Measurements from ENCODE around the gene AKT3. TPM values are rescaled to one million over a fixed set of nuclear protein-coding genes. Genes with fewer than 3 reads are reported as not detected.

AKT3 gene
- total RNA-seq, 1 donor from 2014 or later, result 110 TPM

DNA sequence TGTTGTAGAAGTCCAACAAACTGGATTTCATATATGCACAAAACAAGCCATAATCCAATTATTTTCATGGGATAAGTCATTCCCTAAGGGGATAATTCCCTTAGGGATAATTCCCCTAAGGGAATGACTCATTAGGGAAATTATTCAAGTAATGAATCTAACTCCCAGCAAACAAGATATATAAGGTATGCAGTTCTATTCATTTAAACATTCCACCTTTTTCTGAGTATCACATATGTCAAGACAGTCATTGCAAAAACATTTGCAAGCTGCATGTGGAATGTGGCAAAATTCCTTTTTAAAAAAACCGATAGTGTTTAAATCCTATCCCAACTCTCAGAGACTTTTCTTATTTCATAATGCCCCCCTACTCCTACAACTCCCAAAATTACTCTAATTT lies 131.2 kb downstream of the AKT3 start:
- no peaks in the 10 kb centered on the region for H3K9me3 Mint-ChIP-seq
- TF ChIP-seq CTCF (IDR thresholded peaks at IDR 0.05; ENCODE audit: unreplicated experiment), result no peak
- no peaks in the 10 kb centered on the region for H3K27me3 Mint-ChIP-seq (ENCODE audit: low read depth)
- no peaks in the 10 kb centered on the region for H3K36me3 Mint-ChIP-seq
- DNase-seq (ENCODE audit: low spot score in 2 of 2, unreplicated experiment in 2 of 2), result no peak
- H3K4me3 Mint-ChIP-seq, result no peak overlapping the region
- H3K27ac Mint-ChIP-seq, result peak overlapping the region; percentile 94
- H3K4me1 Mint-ChIP-seq, result peaks cover 50% of the 10 kb centered on the region

DNA sequence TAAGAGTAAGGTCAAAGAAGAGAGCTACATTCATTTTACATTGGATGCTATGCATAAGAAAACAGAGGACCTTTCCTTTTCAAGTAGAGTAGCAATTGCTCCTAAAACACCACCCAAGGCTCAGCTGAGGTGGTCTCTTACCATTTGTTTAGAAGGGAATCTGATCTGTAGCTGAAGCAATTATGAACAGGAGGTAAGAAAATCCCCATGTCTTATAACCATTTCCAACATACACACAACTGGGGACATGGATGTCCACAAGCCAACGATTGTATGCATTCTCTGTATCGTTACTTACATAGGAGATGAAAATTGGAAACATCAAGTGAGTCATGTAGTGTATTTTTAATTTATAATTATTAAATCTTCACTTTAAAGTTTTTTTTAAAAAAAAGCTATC lies 132.0 kb downstream of the AKT3 start:
- Mint-ChIP-seq H3K9me3 (no peaks in the 10 kb centered on the region), H3K4me1 (peaks cover 52% of the 10 kb centered on the region), H3K36me3 (no peaks in the 10 kb centered on the region), H3K27me3 (ENCODE audit: low read depth) (no peaks in the 10 kb centered on the region), H3K27ac (peak overlapping the region; percentile 70), H3K4me3 (no peak overlapping the region)
- DNase-seq (ENCODE audit: low spot score in 2 of 2, unreplicated experiment in 2 of 2), result no peak
- no peak for TF ChIP-seq CTCF (IDR thresholded peaks at IDR 0.05; ENCODE audit: unreplicated experiment)

- no peak for DNase-seq (ENCODE audit: low spot score in 2 of 2, unreplicated experiment in 2 of 2)
- H3K9me3 Mint-ChIP-seq, result no peaks in the 10 kb centered on the region
- peak overlapping the region; percentile 40 for H3K27ac Mint-ChIP-seq
- H3K36me3 Mint-ChIP-seq, result no peaks in the 10 kb centered on the region
- no peak for TF ChIP-seq CTCF (IDR thresholded peaks at IDR 0.05; ENCODE audit: unreplicated experiment)
- H3K27me3 Mint-ChIP-seq (ENCODE audit: low read depth), result no peaks in the 10 kb centered on the region
- H3K4me3 Mint-ChIP-seq, result no peak overlapping the region
- peaks cover 55% of the 10 kb centered on the region for H3K4me1 Mint-ChIP-seq
These were observed 133.1 kb downstream of the AKT3 start for GRCh38 chr1:243716906-243717305.

DNA sequence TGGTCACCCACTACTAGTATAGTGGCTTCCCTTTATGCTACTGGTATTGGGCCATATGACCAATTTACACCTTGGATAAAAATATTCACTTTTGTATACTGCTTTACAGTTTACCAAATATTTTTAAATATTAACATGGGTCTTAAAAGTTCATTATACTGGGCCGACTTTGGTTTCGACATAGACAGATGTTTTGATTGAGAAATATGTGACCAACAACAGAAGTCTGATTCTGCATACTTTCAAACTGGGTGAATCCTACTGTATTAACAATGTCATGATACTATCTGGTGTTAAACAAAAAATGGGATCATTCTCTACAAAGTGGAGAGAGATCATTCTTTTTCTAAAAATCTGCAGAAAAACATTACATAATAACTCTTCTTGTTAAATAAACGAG lies 134.8 kb downstream of the AKT3 start:
- peak overlapping the region; percentile 33 for H3K27ac Mint-ChIP-seq
- peaks cover 2% of the 10 kb centered on the region for H3K36me3 Mint-ChIP-seq
- no peak for TF ChIP-seq CTCF (IDR thresholded peaks at IDR 0.05; ENCODE audit: unreplicated experiment)
- peaks cover 53% of the 10 kb centered on the region for H3K4me1 Mint-ChIP-seq
- no peak overlapping the region for H3K4me3 Mint-ChIP-seq
- no peak for DNase-seq (ENCODE audit: low spot score in 2 of 2, unreplicated experiment in 2 of 2)
- H3K9me3 Mint-ChIP-seq, result no peaks in the 10 kb centered on the region
- no peaks in the 10 kb centered on the region for H3K27me3 Mint-ChIP-seq (ENCODE audit: low read depth)

DNA sequence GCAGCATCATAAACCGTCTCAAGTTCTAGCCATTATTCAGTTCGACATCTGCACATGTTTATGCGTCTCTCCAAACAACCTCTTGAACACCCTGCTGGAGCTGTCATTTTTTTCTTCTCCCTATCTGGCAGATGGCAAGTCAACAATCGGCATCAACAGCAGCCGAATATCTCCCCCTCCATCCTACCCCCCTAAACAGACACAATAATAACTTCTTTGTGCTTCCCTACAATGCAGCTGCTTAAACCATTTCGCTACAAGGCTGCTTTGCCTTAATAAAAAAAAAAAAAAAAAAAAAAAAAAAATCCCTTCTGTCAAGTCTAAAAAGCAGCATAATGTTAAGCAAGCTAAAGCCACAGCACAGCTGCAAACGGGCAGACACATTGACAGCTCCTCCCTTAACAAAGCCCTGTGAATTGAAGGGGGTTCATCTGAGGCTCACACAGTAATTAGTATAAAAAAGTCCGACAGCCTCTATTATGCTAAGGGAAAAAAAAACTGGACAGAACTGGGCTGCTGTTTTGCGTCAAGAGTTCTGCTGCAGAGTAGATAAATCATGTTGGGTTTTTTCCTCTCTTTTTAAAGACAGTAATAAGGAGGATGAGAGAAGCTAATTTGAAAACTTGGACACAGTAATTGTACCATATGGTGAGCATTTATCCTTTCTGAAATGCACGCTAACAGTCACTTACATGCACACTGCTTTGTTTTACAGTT lies 136.4 kb downstream of the AKT3 start:
- peak overlapping the region; percentile 72 for H3K27ac Mint-ChIP-seq
- no peaks in the 10 kb centered on the region for H3K9me3 Mint-ChIP-seq
- no peak for TF ChIP-seq CTCF (IDR thresholded peaks at IDR 0.05; ENCODE audit: unreplicated experiment)
- H3K4me3 Mint-ChIP-seq, result peak overlapping the region; percentile 43
- H3K36me3 Mint-ChIP-seq, result peaks cover 2% of the 10 kb centered on the region
- no peaks in the 10 kb centered on the region for H3K27me3 Mint-ChIP-seq (ENCODE audit: low read depth)
- peaks cover 44% of the 10 kb centered on the region for H3K4me1 Mint-ChIP-seq
- no peak for DNase-seq (ENCODE audit: low spot score in 2 of 2, unreplicated experiment in 2 of 2)
